Measurements from ENCODE around the gene CFAP97D2.
"Not testable (repeated sequence)": the region's sequence is repeated elsewhere in the genome, so short reads cannot be mapped to it uniquely, and the experiment has no call there.

The CFAP97D2 gene

DNA sequence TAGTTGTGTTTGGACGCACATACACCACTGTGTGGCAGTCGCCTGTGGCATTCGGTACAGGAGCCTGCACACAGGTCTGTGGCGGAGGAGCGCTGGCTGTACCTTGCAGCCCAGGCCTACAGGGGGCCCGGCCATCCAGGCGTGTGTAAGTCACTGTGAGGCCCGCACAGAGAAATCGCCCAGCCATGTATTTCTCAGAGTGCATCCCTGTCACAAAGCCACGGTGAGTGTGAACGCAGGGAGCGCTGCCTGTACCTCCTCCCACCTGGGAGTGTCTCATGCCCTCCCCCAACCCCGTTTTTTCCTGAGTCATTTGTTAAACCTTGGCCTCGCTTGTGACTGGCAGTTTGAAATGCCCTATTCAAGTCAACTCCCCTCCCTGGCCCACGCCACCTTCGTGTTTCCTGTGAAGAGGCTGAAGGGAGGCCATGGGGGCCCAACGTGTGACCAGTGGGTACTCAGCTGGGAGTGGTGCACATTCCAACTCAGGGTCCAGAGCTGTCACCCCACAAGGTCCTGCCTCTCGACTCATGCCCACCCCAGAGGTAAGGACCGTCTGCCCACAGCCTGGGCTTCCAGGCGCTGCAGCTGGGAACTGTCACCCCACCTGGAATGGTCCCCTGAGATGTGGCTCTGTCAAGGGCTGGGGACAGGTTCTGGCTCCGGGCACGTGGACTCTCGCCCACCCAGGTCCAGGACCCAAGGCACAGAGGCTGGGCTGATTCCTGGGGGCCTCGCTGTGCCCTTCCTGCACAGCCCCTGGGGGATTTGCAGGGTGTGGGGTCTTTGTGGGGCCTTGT lies 35.1 kb upstream of the CFAP97D2 start:
- no peak for DNase-seq (ENCODE audit: low read depth)

DNA sequence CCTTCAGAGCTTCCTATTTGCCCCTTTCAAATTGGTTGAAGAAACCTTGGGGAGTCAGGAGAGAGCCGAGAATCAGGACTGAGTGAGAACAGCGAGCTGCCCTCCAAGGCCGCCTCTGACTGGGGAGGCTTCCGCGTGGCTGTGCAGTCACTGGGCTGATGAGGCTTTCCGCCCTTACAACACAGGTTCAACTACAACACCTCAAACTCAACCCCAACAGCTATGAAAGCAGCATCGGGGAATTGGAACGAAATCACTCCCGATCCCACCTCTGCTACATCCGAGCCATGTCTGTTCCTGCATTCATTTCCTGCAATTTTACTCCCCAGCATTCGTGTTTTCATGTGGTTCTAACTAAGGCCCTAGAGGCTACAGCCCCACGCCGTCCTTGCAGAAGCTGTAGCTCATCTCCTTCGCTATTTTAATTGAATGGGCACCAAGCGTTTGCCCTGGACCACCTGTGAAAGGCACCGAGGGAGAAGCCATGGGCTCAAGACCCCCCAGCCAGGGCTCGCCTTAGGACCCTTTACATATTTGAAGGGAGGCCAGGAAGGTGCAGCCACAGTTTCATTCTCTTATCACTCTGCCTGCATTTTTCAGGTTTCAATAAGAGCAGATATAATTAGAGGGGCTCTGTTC lies 34.3 kb upstream of the CFAP97D2 start:
- DNase-seq (ENCODE audit: low read depth): no peak

DNA sequence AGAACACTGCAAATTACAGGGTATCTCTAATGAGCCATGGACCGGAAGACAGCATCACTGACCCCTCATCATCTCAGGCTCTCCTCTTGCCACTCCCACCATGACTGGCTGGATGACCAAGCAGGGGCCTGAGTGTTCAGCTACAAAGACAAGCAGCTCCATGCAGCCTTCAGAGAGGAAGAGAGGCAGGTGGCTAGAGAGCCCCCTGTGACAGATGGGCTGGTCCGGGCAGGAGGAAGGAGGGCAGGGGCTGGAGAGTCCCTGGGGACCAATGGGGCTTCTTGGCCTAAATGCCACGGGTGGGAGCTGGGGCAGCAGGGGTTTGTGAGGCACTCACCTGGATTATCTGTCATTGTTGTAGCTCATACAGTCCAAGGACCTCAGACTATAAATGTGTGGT lies 33.8 kb upstream of the CFAP97D2 start:
- DNase-seq (ENCODE audit: low read depth): no peak

DNA sequence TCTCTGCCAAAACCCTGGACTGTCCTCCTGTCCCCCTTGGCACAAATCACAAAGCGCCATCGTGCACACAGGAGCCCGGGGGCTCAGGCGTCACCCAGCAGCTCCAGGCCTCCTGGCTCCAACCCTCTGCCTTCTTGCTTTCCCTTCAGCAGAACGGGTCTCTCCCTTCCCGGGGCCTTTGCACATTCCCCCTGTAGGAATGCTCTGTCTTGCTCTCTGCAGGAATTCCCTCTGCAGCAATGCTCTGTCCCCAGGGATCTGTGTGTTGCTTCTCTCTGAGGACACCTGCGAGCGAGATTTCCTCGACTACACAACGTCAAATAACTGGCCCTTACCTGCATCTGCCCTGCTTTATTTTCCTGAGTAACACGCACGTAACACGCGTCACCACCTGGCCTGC lies 33.3 kb upstream of the CFAP97D2 start:
- DNase-seq (ENCODE audit: low read depth): no peak

DNA sequence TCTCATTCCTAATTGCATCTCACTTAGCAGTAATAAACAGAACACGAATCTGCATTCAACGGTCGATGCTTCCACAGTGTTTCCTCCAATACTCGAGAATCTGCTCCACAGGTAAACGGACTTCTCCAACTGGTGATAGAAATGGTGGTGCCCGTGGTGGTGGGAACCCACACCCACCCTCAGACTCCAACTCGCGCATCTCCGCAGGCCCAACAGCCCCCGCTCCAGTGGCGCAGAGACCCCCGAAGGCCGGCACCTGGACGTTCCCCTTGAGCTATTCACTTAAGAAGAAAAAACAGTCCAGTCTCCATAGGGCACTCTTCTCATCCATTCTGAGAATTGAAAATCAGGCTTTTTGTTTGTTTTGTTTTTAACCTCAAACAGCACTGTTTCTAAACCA lies 32.9 kb upstream of the CFAP97D2 start:
- no peak for DNase-seq (ENCODE audit: low read depth)

DNA sequence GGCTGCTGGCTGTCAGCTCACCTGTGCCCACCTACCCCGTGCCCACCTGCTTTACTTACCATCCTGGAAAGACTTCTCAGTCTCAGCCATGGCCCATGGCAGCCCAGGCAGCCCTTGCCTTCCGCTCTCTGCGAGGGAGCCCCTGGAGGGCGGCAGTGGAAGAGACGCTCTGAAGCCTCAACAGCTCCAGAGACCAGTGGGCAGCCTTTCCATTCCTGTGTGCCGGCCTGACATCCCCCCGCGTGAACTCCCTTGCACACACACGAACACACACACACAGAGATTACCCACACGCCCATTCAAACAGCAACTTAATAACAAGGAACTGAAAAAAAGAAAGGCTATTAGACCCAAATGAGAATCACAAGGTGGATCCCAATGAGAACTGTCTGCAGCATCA lies 32.4 kb upstream of the CFAP97D2 start:
- no peak for DNase-seq (ENCODE audit: low read depth)

DNA sequence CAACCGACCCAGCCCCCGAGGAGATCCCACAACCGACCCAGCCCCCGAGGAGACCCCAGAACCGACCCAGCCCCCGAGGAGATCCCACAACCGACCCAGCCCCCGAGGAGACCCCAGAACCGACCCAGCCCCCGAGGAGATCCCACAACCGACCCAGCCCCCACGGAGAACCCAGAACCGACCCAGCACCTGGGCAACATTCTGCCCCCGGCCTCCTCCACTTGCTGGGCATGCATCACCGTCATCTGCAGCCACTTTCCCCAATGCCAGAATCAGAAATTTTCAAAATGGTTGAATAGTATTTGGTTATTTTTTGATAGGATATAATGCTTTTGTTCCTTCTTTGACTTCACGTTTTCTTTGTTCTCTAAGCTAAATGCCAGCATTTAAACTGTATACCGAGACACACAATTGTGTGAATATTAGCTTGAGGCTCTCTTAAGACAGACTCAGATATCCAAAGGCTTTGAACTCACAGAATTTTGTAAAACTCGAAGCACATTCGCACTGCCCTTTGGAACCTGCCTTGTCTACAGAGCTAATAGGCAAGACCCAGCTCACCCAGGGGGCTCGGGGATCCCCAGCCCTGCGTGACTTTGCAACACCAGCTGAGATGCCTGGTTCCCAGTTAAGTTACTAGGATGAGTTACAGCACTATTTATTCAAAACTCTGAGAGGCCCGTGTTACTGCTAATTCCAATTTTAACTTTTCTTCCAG lies 31.1 kb upstream of the CFAP97D2 start:
- DNase-seq (ENCODE audit: low read depth): no peak

DNA sequence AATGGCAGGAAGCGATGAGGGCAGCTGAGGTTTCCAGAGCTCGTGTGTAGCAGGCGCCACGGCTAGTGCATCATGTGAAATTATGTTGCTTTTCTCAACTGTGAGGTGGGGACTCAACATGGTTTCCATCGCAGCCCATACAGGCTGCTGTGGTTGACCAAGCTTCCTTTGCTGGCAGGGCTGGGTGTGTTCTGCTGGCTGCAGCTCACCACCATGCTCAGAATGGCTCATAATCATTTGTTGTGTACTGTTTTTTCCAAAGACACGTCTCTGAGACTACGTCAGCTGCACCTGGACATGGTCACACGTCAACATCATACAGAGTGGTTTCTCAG lies 30.6 kb upstream of the CFAP97D2 start:
- peak; percentile 76 for DNase-seq (ENCODE audit: low read depth)

DNA sequence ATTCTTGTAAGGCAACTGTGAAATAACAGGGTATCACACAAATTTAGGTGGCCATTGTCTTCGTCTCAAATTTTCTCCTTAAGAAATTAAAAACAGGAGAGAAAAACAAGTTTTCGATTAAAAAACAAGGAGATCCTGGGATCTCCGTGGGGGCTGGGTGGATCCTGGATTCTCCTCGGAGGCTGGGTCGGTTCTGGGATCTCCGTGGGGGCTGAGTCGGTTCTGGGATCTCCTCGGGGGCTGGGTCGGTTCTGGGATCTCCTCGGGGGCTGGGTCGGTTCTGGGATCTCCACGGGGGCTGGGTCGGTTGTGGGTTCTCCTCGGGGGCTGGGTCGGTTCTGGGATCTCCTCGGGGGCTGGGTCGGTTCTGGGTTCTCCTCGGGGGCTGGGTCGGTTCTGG lies 30.2 kb upstream of the CFAP97D2 start:
- DNase-seq (ENCODE audit: low read depth): not testable (repeated sequence)

DNA sequence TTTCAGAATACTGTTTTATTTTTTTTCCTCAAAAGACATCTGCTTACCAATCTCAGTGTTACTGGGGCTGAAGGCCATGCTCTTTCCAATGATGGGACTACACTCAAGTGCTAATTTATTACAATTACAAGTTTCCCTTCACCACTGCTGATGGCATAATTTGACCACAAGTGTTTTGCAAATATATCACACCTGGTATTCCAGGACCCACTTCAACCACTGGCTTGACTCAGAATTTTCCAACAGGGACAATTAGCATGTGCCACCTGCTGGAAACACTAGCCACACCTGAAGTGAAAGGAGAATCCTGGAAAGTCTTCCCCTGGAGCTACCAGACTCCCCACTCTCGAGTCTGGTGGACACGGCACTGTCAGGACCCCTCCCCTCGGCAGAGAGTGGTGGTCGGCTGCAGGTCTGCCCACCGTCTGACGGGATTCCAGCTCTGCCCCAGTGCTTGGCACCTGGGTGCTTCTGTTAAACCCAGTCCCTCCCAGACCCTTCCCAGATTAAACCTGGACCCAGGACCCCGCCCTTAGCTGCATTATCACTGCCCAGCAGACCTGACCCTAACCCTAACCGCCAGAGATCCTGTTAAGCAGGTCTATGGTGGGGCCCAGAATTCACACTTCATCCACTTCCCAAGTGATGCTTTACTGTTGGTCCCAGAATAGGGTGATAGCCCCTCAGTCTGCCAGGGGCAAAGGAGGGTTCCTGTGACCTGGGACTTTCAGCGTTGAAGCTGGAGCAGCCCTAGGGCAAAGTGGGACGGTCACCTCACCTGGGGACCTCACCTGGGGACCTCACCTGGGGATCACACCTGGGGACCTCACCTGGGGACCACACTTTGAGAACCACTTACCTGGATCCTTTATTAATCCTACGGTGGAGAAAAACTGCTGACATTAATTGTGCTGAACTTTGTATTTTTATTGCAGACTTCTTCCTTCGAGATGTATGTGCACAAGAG lies 29.0 kb upstream of the CFAP97D2 start:
- no peak for DNase-seq (ENCODE audit: low read depth)

DNA sequence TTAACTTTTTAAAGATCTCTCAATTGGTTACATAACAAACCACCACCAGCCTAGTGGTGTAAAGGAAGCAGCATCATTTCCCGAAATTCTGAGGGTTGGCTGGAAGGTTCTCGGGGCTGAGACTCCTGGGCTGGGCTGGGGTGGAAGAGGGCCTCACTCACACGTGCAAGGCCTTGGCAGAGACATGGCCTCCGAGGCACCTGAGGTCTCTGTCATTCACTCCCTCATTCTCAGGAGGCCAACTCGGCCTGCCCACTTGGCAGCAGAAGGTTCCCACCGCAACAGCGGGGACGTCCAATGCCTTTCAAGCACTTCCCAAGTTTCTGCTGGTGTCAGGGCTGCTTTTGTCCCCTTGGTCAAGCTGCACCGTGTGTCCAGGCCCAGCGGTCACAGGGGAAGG lies 28.0 kb upstream of the CFAP97D2 start:
- no peak for DNase-seq (ENCODE audit: low read depth)

DNA sequence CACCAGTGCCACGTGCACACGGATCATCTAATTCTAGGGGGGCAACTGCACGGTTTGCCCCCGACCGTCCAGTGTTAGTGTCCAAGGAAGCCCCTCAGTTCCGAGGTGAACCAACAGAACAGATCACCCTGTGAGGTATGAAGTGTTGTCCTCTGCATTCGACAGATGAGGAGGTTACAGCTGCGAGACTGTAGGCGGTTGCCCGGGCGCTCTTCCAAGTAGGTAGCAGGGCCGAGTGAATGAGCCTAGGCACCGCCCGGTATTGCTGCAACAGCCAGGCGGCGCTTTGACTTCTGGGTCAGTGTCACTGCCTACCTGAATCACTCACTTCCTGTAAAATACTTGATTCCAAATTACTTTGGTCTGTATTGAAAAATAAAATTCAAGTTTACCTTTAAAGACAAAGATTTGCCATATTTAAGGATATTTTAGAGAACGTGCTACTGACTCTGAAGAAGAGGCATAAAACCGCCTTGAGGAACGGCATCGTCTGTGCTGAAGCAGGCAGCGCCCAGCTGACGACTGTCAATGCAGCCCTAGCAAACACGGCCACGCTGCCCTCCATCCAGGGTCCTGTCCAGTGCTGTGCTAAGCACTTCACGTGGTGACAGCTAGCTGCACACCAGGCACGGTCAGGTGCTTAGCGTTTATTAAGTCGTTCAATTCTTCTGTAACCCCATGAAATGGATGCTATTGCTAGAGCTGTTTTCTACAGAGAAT lies 27.3 kb upstream of the CFAP97D2 start:
- DNase-seq (ENCODE audit: low read depth): no peak

DNA sequence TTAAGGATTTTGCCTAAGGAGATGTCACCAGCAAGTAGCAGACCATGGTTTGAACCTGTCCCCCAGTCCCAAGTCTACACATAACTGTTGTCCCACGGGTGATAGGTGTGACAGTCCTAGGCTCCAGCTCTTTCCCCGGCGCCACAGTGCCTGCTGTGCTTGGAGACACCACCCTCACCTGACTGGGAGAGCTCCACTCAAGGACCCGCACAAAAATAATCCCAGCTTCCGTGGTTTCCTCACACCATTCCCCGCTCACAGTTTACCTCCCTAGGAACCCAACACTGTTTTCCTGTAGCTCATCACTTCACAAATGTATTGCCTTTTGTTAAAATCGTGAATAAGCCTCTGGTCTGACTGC lies 26.8 kb upstream of the CFAP97D2 start:
- no peak for DNase-seq (ENCODE audit: low read depth)

DNA sequence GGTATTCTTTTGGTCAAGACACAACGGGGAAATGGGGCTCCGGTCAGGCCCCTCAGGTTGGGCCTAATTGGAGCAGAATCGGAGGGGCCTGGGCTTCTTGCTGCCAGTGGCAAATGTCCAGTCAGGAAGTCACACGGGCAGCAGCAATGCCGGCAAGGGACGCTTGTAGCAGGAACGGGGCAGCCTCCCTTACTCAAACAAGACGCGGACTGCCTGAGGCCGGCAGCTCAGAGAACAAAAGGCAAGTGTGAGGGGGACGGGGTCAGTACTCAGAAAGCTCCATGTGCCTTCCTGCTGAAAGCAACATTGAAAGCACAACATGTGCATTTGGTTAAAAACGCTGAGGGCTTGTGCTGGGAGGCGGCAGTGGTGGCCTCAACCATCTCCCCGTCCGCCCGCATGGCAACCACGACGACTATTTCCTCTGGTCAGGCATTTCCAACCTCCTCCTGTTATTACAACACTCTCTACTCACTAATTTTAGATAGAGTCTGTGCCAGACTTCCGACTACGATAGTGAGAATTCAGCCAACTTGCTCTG lies 26.2 kb upstream of the CFAP97D2 start:
- no peak for DNase-seq (ENCODE audit: low read depth)

DNA sequence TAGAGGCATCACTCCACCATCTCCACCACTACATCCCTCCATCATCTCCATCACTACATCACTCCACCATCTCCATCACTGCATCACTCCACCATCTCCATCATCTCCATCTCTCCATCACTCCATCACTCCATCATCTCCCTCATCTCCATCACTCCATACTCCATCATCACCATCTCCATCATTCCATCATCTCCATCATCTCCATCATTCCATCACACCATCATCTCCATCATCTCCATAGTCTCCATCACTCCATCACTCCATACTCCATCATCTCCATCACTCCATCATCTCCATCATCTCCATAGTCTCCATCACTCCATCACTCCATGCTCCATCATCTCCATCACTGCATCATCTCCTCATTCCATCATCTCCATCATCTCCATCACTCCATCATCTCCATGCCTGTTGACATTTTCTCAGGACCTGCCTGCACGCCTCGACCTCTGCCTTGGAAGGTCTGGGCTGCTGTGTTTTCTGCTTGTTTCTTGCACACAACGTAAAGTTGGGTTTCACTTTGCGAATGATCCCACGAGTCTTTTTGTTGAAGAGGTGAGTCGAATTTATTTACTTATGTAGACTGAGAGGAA lies 25.5 kb upstream of the CFAP97D2 start:
- no peak for DNase-seq (ENCODE audit: low read depth)

DNA sequence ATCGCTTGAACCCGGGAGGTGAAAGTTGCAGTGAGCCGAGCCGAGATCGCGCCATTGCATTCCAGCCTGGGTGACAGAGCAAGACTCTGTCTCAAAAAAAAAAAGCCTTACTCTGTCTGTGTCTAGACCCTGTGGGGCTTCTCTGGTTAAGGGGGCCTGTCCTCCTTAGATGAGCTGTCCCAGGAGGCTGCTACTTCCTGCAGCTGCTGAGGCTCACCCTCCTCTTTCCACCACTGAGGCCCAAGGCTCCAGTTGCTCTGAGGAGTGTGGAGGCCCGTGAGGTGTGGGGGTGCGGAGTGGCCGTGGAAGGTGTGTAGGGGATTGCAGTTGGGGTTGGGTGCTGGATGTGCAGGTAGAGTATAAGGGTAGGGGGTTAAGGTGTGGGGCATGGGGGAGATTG lies 24.6 kb upstream of the CFAP97D2 start:
- no peak for DNase-seq (ENCODE audit: low read depth)

DNA sequence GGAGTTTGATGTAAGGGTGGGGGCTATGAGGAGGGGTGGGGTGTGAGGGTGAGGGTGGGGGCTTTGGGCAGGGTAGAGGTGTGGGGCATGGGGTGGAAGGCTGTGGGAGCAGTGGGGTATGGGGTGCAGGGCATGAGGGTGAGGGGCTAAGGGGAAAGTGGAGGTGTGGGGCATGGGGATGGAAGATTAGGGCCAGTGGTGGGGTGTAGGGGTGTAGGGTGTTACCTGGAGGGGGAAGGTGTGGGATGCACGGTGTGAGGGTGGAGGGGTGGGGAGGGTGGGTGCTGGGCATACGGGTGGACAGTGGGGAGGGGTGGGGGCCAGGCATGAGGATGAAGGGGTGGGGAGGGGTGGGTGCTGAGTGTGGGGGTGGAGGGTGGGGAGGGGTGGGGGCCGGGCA lies 23.7 kb upstream of the CFAP97D2 start:
- no peak for DNase-seq (ENCODE audit: low read depth)

DNA sequence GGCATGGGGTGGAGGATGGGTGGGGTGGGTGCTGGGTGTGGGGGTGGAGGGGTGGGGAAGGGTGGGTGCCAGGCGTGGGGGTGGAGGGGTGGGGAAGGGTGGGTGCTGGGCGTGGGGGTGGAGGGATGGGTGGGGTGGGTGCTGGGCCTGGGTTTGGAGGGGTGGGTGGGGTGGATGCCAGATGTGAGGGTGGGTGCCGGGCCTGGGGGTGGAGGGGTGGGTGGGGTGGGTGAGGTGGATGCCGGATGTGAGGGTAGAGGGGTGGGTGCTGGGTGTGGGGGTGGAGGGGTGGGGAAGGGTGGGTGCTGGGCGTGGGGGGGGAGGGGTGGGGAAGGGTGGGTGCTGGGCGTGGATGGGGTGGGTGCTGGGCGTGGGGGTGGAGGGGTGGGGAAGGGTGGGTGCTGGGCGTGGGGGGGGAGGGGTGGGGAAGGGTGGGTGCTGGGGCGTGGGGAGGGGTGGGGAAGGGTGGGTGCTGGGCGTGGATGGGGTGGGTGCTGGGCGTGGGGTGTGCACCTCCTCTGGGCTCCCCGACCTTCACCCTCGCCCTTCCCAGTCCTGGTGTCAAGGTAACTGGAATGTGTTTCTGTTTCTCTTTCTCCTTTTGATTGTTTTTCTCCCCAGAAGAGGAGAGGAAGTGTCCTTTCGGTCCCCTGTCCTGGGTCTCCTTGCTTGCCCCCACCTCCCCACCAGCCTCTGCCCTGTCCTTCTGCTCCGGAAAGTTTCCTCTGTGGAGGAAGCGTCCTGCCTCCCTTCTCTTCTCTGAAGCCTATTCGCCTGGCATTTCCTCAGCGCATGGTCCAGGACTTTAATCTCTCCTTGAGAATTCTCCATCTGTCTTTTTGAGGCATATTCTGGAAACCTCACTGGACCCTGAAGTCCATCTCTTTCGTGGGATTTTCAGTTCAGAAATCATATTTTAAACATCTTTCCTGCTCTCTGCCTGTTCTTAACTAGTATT lies 22.9 kb upstream of the CFAP97D2 start:
- DNase-seq (ENCODE audit: low read depth): no peak

DNA sequence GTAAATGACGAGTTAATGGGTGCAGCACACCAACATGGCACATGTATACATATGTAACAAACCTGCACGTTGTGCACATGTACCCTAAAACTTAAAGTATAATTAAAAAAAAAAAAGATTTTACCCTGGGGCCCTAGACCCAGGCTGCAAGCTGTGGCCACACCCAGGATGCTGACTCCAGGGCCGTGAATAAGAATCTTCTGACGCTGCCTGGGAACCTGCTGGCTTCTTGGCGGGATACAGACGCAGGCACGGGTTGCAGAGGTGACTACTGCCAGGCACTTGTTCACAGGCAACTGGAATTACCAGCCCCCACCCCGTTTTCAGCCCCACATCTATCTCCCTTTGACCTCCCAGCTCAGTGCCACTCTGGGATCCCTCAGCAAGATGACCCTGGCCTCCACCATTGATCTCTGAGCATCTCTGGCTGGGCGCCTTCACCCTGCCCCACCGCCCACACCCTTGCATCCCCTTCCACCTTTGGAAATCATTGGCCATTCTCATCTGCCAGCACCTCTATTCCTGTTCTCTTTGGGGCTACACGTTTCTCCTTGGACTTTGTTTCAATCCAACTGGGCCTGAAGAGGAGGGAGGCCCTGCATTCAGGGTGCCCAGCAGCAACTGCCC lies 21.1 kb upstream of the CFAP97D2 start:
- DNase-seq (ENCODE audit: low read depth): no peak

Measured in activated gamma-delta T cell treated with anti-CD3 and anti-CD28 coated beads, Interleukin-2, amount 50 U/mL, for 16 hours (primary cell).